Endothelial cell (in vitro differentiated cells): ENCODE measurements around the gene LPP. TPM values are rescaled to one million over a fixed set of nuclear protein-coding genes. Genes with fewer than 3 reads are reported as not detected.

Experiments used
- DNase-seq: peaks from one replicate; pipeline ENCODE4 v3.0.0; 2021; ENCODE audit warnings: low spot score
- H3K27ac Mint-ChIP-seq: one replicate; pipeline ENCODE4 v1.8.0; 2021; ENCODE audit warnings: mixed read lengths, inconsistent platforms; ENCODE audit not compliant: unreplicated experiment
- H3K27me3 Mint-ChIP-seq: one replicate; pipeline ENCODE4 v1.8.0; 2021; ENCODE audit warnings: mild to moderate bottlenecking, moderate library complexity, mixed read lengths, inconsistent platforms; ENCODE audit not compliant: unreplicated experiment
- H3K36me3 Mint-ChIP-seq: one replicate; pipeline ENCODE4 v1.8.0; 2021; ENCODE audit warnings: mild to moderate bottlenecking, low read depth, mixed read lengths, inconsistent platforms; ENCODE audit not compliant: unreplicated experiment
- H3K4me1 Mint-ChIP-seq: one replicate; pipeline ENCODE4 v1.8.0; 2021; ENCODE audit warnings: mild to moderate bottlenecking, mixed read lengths, inconsistent platforms; ENCODE audit not compliant: unreplicated experiment
- H3K4me3 Mint-ChIP-seq: one replicate; pipeline ENCODE4 v1.8.0; 2021; ENCODE audit warnings: mild to moderate bottlenecking, mixed read lengths, inconsistent platforms; ENCODE audit not compliant: unreplicated experiment
- H3K9me3 Mint-ChIP-seq: one replicate; pipeline ENCODE4 v1.8.0; 2021; ENCODE audit warnings: mixed read lengths, inconsistent platforms; ENCODE audit not compliant: unreplicated experiment
- CTCF ChIP-seq: fragments of 200-600 bp; sonication (generic); IDR thresholded peaks from one replicate; pipeline ENCODE4 v1.5.0; 2021; ENCODE audit warnings: antibody characterized with exemption; ENCODE audit not compliant: unreplicated experiment
- total RNA-seq: library from RNA; stranded (reverse); fragmentation: NEBNext Ultra II Directional; extraction: Animal tissue kit (Norgen Biotek cat#: 25700); gene quantifications from one replicate; pipeline ENCODE4 v1.2.1, GENCODE V29; 2021; ENCODE audit not compliant: unreplicated experiment

The LPP gene
- total RNA-seq, 1 donor from 2014 or later = 181 TPM

GRCh38 chr3:188256758-188257157, 102.8 kb downstream of the LPP start:
- no peak overlapping the region for H3K27ac Mint-ChIP-seq
- H3K36me3 Mint-ChIP-seq = no peaks in the 10 kb centered on the region
- no peak overlapping the region for H3K4me3 Mint-ChIP-seq
- DNase-seq = no peak
- peaks cover 6% of the 10 kb centered on the region for H3K4me1 Mint-ChIP-seq
- peaks cover 4% of the 10 kb centered on the region for H3K27me3 Mint-ChIP-seq
- TF ChIP-seq CTCF = no peak
- H3K9me3 Mint-ChIP-seq = no peaks in the 10 kb centered on the region

GRCh38 chr3:188257384-188258026, 103.5 kb downstream of the LPP start:
- no peak for DNase-seq

GRCh38 chr3:188259191-188259590, 105.2 kb downstream of the LPP start:
- peaks cover 4% of the 10 kb centered on the region for H3K27me3 Mint-ChIP-seq
- H3K27ac Mint-ChIP-seq = no peak overlapping the region
- H3K9me3 Mint-ChIP-seq = no peaks in the 10 kb centered on the region
- peaks cover 6% of the 10 kb centered on the region for H3K4me1 Mint-ChIP-seq
- H3K4me3 Mint-ChIP-seq = no peak overlapping the region
- no peak for TF ChIP-seq CTCF
- no peak for DNase-seq
- no peaks in the 10 kb centered on the region for H3K36me3 Mint-ChIP-seq

More at GRCh38 chr3:188257384-188258026, 103.5 kb downstream of the LPP start:
- Mint-ChIP-seq H3K9me3 (no peaks in the 10 kb centered on the region), H3K27me3 (peaks cover 4% of the 10 kb centered on the region), H3K36me3 (no peaks in the 10 kb centered on the region), H3K4me3 (no peak overlapping the region), H3K27ac (peak overlapping the region; percentile 16), H3K4me1 (peaks cover 6% of the 10 kb centered on the region)
- TF ChIP-seq CTCF = no peak

GRCh38 chr3:188259596-188259995, 105.6 kb downstream of the LPP start:
- Mint-ChIP-seq H3K36me3 (no peaks in the 10 kb centered on the region), H3K27ac (no peak overlapping the region), H3K9me3 (no peaks in the 10 kb centered on the region), H3K27me3 (peaks cover 4% of the 10 kb centered on the region), H3K4me3 (no peak overlapping the region), H3K4me1 (peaks cover 6% of the 10 kb centered on the region)
- no peak for TF ChIP-seq CTCF
- DNase-seq = no peak

- H3K4me1 Mint-ChIP-seq = peaks cover 6% of the 10 kb centered on the region
- H3K27ac Mint-ChIP-seq = no peak overlapping the region
- no peaks in the 10 kb centered on the region for H3K36me3 Mint-ChIP-seq
- no peak overlapping the region for H3K4me3 Mint-ChIP-seq
- no peaks in the 10 kb centered on the region for H3K9me3 Mint-ChIP-seq
- H3K27me3 Mint-ChIP-seq = peaks cover 4% of the 10 kb centered on the region
- no peak for TF ChIP-seq CTCF
- no peak for DNase-seq
These were observed 107.1 kb downstream of the LPP start for GRCh38 chr3:188261011-188261410.
